IPS-18c (cell line): ENCODE data around the gene TPPP2.

ENCODE experiments used
- H3K4me3 ChIP-seq: 2 replicates; pipeline ENCODE4 v1.7.0; 2013; ENCODE audit warnings: low read depth, mild to moderate bottlenecking, low read length, moderate library complexity; ENCODE audit not compliant: insufficient read depth
- H3K9me3 ChIP-seq: one replicate; pipeline ENCODE4 v1.6.1; 2013; ENCODE audit warnings: mild to moderate bottlenecking, low read length, moderate library complexity; ENCODE audit not compliant: control insufficient read depth, insufficient read depth

Gene TPPP2

DNA sequence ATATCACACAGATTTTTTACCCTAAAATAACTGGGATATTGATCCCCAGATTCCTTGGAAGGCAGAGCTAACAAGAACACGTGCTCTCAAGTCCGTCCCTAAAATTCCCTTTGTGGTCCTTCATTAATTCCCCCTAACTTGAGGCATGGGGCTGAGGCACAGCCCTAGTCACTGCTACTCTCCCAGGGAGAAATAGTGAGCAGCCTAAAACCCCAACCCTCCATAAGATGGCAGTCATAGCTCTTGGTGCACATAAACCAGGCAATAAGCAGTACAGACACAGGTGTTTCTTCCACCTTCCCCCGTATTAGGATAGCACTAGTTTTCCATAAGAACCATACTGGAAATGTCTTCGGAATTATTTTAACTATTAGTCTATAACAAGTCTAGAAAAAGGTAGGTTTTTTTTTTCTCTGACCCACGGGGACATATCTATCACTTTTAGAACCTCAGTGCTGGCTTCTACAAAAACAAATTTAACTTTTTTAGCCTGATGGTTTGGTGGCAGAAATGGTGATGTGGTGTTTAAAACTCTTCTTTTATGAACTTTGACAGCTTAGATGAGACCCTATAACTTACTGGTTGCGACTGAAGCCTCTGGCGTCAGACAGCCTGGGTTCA lies 37.0 kb downstream of the TPPP2 start:
- no peaks in the 10 kb centered on the region for H3K9me3 ChIP-seq
- H3K4me3 ChIP-seq: no peak overlapping the region

- Histone ChIP-seq H3K9me3 (no peaks in the 10 kb centered on the region), H3K4me3 (peak overlapping the region; percentile 87)
Observed at GRCh38 chr14:21068521-21069387, 38.7 kb downstream of the TPPP2 start.

- peak overlapping the region; percentile 87 for H3K4me3 ChIP-seq
Observed at GRCh38 chr14:21069388-21070082, 39.5 kb downstream of the TPPP2 start.

DNA sequence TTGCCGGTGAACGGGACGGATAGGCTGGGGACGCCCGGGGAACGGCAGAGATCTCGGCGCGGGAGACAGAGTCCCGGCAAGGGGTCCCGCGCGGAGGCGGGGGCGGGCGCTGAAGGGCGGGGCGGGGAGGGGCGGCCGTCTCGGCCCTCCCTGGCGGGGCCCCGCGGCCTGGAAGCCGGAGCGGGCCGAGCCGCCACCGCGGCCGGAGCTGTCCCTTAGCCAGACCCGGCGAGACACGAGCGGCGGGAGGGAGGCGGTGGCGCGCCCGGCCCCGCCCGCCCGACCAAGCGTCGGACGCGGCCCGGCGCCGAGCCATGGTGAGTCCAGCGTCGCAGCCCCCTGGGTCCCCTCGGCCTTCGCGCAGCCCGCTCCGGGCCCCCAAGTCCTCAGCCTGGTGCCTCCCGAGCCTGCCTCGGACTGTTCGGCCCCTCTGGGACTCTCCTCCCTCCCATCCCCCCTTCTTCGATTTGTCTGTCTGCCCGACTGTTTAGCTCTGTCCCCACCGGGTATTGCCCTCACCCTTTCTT lies 40.1 kb downstream of the TPPP2 start, which contains the start of gene ARHGEF40:
Gene ARHGEF40, plus strand, starts transcription at position 222 of the 527 bp plus-strand sequence. Its CDS starts 93 bp downstream, at position 315.
- Histone ChIP-seq H3K9me3 (no peaks in the 10 kb centered on the region), H3K4me3 (peak within 1 kb of the TSS; percentile 87)

More at GRCh38 chr14:21069388-21070082, 39.5 kb downstream of the TPPP2 start:
- no peaks in the 10 kb centered on the region for H3K9me3 ChIP-seq

- H3K4me3 ChIP-seq: peak overlapping the region; percentile 87
Observed at GRCh38 chr14:21070610-21071224, 40.7 kb downstream of the TPPP2 start.

DNA sequence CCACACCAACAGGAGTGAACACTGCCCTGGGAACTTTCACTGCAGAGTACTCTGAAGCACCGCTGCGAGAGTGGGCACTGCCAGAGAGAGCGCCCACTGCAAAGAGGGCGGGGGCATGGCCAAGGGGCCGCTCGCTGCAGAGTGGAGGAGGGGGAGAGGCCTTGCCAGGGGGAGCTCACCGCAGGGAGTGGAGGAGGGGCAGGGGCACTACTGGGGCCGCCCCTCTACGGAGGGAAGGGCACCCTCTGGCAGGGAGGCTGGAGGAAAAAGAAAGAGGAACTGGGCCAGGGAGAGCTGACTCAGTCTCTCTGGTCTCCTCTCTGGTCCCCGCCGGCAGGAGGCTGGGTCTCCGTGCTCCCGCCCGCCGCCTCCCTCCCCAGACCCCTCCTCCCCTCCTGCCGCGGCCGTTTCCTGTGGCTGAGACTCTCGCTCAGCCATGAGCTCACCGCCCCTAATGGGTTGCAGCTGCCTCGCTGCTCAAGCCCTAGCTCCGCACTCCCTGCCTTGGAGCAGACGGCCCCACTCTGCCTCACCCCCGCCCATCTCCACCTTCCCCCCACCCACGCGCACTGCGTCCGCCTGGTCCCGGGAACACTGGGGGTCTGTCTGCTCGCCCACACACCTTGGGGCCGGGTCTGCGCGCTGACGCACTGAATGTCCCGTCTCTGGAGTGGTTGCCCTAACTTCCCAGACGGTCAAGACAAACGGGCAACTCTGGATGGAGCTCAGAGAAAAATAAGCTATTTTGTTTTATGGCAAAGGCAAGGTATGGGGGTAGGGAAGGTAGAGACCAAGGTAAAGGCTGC lies 41.4 kb downstream of the TPPP2 start:
- peak overlapping the region; percentile 87 for H3K4me3 ChIP-seq
- no peaks in the 10 kb centered on the region for H3K9me3 ChIP-seq

More at GRCh38 chr14:21070610-21071224, 40.7 kb downstream of the TPPP2 start:
- H3K9me3 ChIP-seq: no peaks in the 10 kb centered on the region

GRCh38 chr14:21072031-21072473 lies 42.0 kb downstream of the TPPP2 start:
- peak overlapping the region; percentile 87; the same call in 1 of the 2 replicates for H3K4me3 ChIP-seq
- H3K9me3 ChIP-seq: no peaks in the 10 kb centered on the region

DNA sequence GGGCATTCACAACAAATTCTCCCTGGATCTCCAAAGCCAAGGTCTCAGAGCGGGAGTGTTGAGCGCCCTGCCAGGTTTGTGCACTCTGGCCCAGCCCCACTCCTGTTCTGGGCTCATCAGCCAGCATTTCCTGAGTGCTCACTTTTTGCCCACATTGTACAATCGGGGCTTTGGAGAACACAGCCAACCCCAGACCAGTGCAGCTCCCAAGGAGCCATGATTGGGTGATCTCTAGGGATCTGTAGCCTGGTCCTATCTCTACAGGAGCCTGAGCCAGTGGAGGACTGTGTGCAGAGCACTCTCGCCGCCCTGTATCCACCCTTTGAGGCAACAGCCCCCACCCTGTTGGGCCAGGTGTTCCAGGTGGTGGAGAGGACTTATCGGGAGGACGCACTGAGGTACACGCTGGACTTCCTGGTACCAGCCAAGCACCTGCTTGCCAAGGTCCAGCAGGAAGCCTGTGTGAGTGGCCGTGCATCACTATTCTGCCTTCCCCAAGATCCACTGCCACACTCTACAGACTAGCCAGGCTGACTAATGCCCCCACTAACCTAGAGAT lies 42.8 kb downstream of the TPPP2 start:
- Histone ChIP-seq H3K4me3 (no peak overlapping the region), H3K9me3 (no peaks in the 10 kb centered on the region)

DNA sequence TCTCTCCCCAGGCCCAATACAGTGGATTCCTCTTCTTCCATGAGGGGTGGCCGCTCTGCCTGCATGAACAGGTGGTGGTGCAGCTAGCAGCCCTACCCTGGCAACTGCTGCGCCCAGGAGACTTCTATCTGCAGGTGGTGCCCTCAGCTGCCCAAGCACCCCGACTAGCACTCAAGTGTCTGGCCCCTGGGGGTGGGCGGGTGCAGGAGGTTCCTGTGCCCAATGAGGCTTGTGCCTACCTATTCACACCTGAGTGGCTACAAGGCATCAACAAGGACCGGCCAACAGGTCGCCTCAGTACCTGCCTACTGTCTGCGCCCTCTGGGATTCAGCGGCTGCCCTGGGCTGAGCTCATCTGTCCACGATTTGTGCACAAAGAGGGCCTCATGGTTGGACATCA lies 43.9 kb downstream of the TPPP2 start:
- no peak overlapping the region for H3K4me3 ChIP-seq

GRCh38 chr14:21074398-21075272 lies 44.6 kb downstream of the TPPP2 start:
- no peaks in the 10 kb centered on the region for H3K9me3 ChIP-seq
- no peak overlapping the region for H3K4me3 ChIP-seq

More for the DNA sequence above, 43.9 kb downstream of the TPPP2 start:
- no peaks in the 10 kb centered on the region for H3K9me3 ChIP-seq

GRCh38 chr14:21075719-21076437 lies 45.9 kb downstream of the TPPP2 start:
- Histone ChIP-seq H3K9me3 (no peaks in the 10 kb centered on the region), H3K4me3 (no peak overlapping the region)

DNA sequence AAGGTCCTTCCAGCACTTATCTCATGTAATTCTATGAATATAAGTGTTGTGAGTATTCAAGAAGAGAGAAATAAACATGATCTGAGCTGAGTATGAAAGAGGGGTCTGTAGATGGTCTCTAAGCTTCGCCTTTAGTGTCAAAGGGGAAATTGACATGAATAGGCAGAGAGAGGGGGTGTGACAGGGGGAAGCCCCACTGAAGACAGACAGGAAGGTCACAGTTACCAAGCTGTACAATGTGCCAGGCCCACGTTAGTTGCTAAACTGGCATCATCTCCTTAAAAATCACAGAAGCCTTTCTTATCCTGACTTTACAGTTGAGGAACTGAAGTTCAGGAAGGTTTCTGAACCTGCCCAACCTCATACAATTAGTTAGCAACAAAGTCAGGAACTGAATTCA lies 47.7 kb downstream of the TPPP2 start:
- Histone ChIP-seq H3K9me3 (peaks cover 2% of the 10 kb centered on the region), H3K4me3 (no peak overlapping the region)

GRCh38 chr14:21078287-21078686 lies 48.3 kb downstream of the TPPP2 start:
- Histone ChIP-seq H3K4me3 (no peak overlapping the region), H3K9me3 (peaks cover 2% of the 10 kb centered on the region)

GRCh38 chr14:21078726-21079125 lies 48.7 kb downstream of the TPPP2 start:
- H3K9me3 ChIP-seq: peaks cover 2% of the 10 kb centered on the region

More at GRCh38 chr14:21078726-21079125, 48.7 kb downstream of the TPPP2 start:
- no peak overlapping the region for H3K4me3 ChIP-seq
